NAMALWA (cell line): Measurements from ENCODE around the gene CACNA2D3.

Experiments used
- DNase-seq: peaks from one replicate; pipeline ENCODE4 v3.0.0-alpha.2; 2015; ENCODE audit warnings: low spot score

CACNA2D3 gene

DNA sequence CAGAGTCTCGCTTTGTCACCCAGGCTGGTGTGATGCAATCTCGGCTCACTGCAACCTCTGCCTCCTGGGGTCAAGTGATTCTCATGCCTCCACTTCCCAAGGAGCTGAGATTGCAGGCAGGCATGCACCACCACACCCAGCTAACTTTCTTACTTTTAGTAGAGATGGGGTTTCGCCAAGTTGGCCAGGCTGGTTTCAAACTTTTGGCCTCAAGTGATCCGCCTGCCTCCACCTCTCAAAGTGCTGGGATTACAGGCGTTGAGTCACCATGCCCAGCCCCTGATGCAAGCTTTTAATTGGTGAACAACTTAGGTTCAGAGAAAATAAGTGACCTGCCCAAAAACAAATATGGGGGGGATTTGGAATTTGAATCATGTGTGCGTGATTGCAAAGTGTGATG is 559.4 kb downstream of the CACNA2D3 start:
- no peak for DNase-seq

DNA sequence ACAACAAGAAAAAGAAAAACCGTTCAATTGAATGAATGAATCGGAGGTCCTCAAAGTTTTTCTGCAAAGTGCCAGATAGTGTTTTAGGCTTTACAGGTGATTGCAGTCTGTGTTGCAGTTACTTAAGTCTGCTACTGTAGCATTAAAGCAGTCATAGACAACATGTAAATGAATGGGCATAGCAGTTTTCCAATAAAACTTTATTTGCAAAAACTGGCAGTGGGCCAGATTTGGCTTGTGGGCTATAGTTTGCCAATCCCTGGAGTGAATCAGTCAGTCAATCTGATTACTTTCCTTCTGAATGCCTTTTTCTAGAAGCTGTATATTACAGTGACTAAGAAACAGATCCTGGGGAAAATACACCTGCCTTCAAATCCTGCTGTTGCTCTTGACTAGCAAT is 562.9 kb downstream of the CACNA2D3 start:
- DNase-seq, result no peak

DNA sequence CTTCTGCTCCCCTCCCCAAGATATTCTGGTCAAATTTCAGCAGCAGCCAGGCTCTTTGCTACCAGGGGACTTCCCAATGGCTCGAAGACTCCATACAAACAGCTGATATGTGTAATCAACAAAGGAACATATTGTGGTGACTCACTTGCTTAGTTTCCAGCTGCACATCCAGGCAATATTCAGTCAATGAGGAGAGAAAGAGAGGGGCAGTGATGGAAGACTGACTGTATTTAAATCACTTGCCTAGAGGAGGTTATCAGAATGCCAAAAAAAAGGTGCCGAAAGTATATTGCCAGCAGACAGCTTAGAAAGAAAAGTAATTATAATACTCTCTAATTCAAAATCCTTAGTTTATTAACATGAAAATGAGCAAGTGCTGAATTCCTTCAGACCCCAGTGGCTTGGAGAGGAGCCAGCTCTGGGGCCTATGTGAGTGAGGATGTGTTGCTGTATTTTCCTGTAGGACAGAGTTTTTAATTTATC is 569.0 kb downstream of the CACNA2D3 start:
- no peak for DNase-seq

- no peak for DNase-seq
Measured at GRCh38 chr3:54696313-54696712, 574.0 kb downstream of the CACNA2D3 start.

GRCh38 chr3:54698054-54698453 is 575.7 kb downstream of the CACNA2D3 start:
- no peak for DNase-seq

GRCh38 chr3:54703923-54704322 is 581.6 kb downstream of the CACNA2D3 start:
- DNase-seq, result no peak

DNA sequence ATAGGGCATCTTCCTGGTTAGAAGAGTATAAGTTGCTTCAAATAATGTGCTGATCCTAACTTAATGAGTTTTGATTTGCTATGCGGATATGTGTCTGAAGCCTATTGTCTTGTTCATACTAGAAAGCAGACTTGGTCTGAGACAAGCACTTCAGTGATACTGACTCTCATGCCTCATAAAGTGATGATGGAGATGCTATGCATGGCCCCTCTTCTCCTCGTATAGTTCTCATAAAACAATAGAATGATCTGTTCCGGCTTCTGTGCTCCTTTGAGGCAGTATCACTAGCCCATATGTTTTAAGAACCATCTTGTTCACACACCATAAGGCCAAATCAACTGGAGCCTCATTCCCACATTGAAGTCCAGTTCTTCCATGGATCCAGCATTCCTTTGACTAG is 583.4 kb downstream of the CACNA2D3 start:
- DNase-seq, result no peak

DNA sequence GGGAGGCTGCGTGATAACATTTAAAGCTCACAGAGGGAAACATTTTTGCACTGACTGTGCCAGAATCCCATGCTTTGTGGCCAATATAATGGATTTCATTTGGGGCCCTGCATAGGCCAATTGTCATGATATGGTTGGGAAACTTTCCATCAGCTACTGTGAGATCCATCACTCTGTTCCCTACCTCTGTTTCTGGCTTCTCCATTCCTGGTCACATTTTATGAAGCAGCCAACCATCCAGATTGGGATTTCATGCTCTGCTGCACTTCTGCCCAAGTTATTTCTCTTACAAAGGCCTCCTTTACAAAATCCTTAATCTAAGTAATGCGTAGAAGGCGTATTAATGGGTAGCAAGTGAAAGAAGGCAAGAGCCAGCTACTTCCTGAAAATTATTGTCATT is 584.4 kb downstream of the CACNA2D3 start:
- DNase-seq, result no peak

DNA sequence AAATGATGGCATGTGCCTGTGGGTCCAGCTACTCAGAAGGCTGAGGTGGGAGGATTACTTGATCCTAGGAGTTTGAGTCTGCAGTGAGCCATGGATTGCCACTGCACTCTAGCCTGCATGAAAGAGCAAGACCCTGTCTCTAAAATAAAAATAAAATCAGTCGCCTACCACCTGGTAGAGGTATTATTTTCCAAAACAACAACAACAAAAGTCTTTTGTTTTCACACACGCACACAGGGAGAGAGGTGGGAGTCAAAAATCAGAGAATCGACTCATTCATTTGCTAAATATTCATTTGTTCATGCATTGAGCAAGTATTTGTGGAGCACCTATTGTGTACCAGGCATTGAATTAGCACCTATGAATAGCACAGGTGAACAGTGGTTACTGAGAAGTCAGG is 587.4 kb downstream of the CACNA2D3 start:
- DNase-seq, result no peak

DNA sequence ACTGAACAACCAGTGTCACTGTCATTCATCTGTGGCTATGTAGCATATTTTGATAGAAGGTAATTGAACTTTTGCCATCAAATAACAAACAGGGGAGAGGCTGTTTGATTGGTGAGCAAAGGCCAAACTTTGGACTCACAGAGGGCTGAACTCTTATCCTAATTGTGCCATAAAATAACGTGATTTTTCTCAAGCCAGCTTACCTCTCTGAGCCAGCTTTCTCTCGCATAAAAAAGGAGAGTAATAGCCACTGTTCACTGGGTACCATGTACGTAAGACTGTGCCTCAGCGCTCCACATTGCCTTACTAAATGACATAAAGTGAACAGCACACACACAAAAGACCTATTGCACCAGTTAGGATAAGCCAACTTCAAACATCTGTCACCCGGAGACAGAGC is 588.6 kb downstream of the CACNA2D3 start:
- DNase-seq, result no peak

DNA sequence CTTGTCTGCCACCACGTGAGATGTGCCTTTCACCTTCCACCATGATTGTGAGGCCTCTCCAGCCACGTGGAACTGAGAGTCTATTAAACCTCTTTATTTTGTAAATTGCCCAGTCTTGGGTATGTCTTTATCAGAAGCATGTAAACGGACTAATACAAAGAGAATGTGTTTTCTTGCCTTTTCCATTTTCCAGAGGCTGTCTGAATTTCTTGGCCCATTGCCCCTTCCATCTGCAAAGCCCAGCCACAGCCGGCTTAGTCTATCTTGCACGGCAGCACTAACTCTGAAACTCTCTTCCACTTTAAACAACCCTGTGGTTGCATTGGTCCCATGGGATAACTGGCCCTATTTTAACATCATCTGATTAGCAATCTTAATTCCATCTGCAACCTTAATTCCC is 590.2 kb downstream of the CACNA2D3 start:
- DNase-seq, result no peak

GRCh38 chr3:54713031-54713430 is 590.7 kb downstream of the CACNA2D3 start:
- no peak for DNase-seq

GRCh38 chr3:54713455-54713854 is 591.1 kb downstream of the CACNA2D3 start:
- no peak for DNase-seq

- DNase-seq, result no peak
Measured at GRCh38 chr3:54714035-54714434, 591.7 kb downstream of the CACNA2D3 start.

DNA sequence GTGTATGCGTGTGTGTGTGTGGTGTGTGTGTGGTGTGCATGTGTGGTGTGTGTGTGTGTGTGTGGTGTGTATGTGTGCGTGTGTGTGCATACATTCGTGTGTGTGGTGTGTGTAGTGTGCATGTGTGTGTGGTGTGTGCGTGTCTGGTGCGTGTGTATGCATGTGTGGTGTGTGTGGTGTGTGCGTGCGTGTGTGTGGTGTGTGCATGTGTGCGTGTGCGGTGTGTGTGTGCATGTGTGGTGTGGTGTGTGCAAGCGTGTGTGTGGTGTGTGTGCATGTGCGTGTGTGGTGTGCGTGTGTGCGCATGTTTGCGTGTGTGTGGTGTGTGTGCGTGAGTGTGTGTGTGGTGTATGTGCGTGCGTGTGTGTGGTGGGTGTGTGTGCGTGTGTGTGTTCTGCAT is 595.2 kb downstream of the CACNA2D3 start:
- no peak for DNase-seq

DNA sequence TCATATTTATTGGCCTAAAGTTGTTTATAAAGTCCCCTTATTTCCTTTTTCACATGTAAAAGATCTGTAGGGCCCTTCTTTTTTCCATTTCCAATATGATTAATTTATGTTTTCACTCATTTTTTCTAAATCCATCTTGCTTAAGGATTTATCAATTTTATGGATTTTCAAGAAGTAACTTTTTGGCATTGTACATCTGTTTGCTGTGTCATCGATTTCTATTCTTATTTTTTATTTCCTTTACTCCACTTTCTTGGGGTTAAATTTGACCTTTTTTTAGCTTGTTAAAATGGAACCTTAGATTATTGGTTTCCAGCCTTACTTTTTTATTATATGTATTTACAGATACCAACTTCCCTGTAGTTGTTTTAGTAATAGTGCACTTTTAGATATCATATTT is 597.6 kb downstream of the CACNA2D3 start:
- no peak for DNase-seq

DNA sequence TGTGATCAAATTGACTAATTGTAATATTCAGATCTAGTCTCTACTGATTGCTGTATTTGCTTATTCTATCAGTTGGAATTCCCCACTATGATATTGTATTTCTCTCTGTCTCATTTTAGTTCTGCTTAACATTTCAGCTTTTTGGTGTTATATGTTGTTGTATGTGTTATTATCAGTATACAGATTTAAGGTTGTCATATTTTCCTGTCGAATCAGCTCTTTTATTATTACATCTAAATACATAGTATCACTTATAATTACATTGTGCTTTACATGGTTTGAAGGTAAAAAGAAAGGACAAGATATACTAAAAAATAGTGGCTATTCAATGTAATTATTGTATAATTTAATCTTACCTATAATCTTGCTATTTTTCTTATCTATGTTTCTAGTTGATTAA is 598.3 kb downstream of the CACNA2D3 start:
- no peak for DNase-seq

DNA sequence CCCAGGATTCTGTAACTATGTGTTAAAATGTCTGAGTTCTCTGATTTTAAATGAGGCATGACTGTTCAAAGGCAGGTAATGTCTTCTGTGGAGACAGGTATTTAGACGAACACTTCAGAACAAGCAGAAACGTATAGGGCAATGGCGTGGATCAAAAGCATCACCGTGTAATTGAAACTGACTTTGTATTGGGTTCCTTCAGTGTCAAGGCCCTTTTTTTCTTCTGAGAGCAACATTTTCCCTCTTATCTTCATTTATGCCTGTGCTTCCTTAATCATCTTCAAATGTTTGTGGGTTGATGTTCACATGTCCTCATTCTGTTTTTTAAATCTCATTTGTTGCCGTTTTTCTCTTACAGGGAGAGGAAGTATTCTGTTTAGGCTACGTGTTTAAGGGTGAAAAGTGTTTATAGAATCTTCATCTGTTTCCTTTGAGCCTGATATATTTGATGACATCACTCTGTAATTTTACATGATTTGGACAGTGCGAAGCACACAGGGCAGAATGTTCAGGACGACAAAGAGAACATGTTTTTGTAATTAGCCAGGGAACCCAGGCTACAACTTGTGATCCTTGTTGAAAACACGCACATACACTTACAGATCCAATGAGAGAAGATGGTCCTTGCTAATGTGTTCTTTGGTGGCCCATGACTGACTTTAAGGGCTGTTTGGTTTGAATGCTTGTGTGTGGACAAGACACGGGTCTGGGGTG is 609.5 kb downstream of the CACNA2D3 start:
- DNase-seq, result no peak

DNA sequence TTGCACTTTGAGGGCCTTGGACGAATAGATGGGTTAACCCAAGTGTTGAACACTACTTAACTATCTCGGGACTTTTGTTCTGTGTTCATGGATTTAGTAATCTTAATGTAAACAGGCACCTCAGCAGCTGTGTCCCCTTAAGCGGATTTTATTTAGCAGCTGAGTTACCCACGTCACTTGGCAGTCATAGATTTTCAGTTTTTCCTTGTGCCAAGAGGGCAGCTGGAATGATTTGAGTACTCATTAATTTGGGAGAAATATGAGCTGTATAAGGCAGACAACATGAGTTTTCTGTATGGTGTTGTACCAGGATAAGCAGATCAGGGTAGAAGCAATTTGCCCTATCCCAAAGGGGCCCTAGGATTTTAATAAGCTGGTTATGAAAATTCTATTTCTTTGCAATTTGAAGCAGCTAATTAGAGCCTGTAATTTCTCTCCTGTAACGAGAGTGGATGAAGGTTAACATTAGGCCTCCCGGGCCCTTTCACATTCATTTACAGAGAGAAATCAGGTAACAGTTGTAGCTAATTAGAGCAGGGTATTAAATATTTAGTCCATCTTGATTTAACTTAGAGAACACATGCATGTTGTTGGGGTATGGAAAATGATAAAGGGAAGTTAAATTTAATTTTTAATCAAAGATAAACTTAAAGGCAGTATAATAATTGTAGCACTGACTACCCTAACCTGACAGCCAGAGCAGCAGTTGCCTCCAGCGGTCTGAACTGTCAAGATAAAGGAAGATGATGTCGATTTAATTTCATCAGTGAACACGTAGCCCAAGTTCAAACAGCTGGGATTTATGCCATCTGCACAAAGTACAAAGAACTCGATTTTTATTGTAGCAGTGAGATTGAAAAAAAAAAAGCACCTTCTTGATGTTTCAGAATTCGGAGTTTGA is 611.0 kb downstream of the CACNA2D3 start:
- no peak for DNase-seq

GRCh38 chr3:54736459-54736858 is 614.1 kb downstream of the CACNA2D3 start:
- DNase-seq, result no peak

GRCh38 chr3:54743755-54744154 is 621.4 kb downstream of the CACNA2D3 start:
- DNase-seq, result no peak

- DNase-seq, result no peak
Measured at GRCh38 chr3:54744291-54744690, 621.9 kb downstream of the CACNA2D3 start.

- no peak for DNase-seq
Measured at GRCh38 chr3:54745843-54746242, 623.5 kb downstream of the CACNA2D3 start.
